Stimulated activated CD8-positive, alpha-beta memory T cell treated with anti-CD3 and anti-CD28 coated beads, Interleukin-4, amount 100 ng/mL, for 48 hours (primary cell): ENCODE data around the gene RFTN2.
A peak's percentile ranks its signal among the peaks of the same experiment; 100 is the strongest.
"Not testable (repeated sequence)": the region's sequence is repeated elsewhere in the genome, so short reads cannot be mapped to it uniquely, and the experiment has no call there.

ENCODE experiments used
- DNase-seq: peaks from one replicate; pipeline ENCODE4 v3.0.0-alpha.2; 2020

RFTN2 gene

DNA sequence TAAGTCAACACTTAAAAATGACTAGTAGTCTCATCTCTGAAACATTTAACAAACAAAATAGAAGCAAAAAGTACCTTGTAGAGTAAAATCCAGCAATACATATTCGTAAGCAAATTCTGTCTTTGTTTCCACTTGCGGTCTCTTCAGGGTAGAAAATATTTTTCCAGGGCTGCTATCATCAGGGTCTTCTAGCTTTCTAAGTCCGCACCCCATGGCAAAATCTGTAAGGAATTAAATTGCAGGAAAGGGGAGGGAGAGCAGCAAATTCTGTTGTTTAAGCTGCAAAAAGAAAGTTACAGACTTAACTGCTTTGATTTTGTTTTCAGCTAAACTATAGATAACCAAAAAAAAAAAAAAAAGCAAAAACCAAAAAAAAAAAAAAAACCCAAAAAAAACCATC is at the start of gene RFTN2:
Gene RFTN2, minus strand, starts transcription at position 342 of the 400 bp plus-strand sequence. Its CDS starts 129 bp downstream, at position 213.
- DNase-seq, result no peak

DNA sequence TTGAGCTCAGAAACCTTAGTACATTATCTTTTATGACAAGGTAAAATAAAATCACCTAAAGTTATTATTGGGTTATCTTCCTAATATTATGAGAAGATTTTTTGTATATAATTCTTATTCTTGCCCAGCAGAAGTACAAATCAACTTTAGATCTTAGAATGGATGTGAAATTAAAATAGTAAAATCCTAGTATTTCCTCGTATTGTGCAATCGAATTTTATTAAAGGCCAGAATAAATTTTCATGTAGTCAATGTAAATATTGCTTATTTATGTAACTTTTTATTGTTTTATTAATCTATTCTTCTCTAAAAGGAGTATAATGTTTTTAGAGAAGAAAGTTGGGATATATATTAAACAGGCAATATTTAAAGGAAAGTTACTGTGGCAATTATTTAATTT is 42.5 kb upstream of the RFTN2 start:
- no peak for DNase-seq

DNA sequence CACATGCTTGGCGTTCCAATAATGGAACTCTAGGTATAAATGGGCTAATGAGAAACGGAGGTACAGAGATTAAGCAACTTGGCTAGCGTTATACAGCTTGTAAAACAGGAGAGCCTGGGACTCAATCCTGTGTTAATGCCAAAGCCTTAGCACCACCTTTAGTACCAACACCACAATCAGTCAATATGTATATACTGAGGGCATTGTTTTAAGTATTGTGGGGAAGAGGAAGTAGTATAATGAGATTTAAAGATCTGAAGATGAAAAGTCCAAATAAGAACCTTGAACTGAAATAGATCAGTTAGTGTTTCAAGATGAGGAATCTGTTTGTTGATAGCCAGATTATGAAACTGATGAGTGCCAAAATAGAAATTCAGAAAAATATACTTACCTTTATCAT is 37.9 kb upstream of the RFTN2 start:
- no peak for DNase-seq

- DNase-seq, result no peak
Observed at GRCh38 chr2:197711578-197711977, 36.2 kb upstream of the RFTN2 start.

DNA sequence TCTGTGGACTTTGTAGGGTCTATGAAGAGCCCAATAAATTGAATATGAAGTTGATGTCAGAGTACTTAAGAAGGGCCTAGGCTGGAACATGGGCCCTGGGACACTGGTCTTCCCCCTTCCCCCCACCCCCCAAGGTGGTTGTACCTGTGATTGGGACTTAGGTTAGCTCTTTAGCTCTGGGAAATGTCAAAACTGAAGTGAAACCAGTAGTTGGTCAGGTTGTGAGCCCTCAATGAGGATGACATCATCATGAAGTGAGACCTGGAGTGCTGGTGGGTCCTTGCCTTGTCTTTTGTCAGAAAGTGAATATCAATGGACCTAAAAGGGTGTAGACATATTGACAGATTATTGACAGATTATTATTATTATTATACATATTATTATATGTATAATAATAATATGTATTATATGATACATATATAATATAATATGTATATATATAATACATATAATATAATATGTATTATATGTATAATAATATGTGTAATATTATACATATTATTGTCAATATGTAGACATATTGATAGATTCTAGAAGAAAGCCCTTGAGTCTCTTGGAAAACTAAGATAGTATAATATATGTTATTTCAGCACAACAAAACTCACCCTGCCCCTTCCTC is 35.1 kb upstream of the RFTN2 start:
- DNase-seq, result peak; percentile 36

DNA sequence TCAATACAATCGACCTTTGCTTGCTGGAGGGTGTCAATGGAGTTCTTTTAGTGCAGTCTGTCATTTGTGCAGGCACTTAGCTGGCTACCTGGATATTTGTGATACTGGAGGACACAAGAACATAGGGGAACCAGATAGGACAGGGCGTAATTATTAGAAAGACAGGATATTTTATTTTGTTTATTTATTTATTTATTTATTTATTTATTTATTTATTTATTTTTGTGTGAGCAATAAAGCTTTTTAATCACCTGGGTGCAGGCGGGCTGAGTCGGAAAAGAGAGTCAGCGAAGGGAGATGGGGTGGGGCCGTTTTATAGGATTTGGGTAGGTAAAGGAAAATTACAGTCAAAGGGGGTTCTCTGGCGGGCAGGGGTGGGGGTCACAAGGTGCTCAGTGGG is 33.8 kb upstream of the RFTN2 start:
- not testable (repeated sequence) for DNase-seq

DNA sequence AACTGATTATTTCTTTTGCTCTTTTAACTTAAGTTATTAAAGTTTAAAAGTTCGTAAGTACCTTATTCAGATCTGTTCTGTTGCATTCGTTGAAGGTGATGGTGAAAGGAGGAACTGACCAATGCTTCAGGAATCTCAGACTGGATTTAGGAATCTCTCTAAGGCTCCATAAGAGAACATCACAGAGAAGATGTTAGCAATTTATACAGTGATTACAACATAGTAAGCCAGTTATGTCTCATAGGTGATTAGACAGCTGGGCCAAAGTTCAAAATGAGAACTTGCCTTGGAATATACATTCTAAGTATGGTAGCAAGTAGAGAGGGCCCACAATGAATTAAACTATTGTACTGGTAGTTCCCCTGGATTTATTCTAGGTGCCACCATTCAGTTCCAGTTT is 32.9 kb upstream of the RFTN2 start:
- no peak for DNase-seq

DNA sequence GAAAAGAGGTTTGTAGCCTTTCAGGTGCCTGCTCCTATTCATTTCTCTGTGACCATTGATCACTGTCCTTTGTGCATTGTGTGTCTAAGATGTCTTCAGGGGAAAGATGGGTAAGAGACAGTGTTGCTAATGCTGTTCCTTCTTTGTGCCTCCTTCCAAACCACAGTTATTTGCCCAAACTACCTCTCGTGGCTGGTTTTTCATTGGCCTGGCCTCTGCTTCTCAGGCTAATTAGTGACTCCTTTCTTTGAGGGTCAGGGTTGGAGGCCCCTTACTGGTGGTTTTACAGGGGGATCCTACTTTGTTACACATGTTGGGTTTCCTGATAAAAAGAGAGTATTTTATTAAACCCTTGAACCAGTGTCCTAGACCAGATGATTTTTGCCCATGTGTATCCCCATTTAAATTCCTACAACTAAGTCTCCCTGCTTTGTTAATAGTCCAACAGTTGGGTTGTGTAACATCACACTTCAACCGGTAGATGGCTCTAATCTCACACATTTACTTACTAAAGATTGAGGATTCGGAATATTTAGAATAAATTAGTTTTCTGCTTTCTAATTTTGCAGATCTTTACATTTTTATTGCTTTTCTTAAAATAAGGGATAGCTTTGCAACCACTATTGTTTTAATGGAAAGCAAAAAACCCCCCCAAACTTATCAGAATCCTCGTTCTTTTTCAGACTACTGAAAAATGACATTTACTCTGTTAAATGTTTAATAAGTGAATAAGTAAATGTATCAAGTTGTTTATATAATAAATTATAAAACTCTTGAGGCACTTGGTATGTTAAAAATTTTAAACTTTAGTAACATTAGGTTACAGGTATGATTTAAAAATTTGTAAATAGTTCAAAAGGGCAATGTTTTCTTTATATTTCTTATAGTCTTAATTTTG is 32.2 kb upstream of the RFTN2 start:
- DNase-seq, result no peak

GRCh38 chr2:197706839-197707207 is 31.4 kb upstream of the RFTN2 start:
- DNase-seq, result no peak

DNA sequence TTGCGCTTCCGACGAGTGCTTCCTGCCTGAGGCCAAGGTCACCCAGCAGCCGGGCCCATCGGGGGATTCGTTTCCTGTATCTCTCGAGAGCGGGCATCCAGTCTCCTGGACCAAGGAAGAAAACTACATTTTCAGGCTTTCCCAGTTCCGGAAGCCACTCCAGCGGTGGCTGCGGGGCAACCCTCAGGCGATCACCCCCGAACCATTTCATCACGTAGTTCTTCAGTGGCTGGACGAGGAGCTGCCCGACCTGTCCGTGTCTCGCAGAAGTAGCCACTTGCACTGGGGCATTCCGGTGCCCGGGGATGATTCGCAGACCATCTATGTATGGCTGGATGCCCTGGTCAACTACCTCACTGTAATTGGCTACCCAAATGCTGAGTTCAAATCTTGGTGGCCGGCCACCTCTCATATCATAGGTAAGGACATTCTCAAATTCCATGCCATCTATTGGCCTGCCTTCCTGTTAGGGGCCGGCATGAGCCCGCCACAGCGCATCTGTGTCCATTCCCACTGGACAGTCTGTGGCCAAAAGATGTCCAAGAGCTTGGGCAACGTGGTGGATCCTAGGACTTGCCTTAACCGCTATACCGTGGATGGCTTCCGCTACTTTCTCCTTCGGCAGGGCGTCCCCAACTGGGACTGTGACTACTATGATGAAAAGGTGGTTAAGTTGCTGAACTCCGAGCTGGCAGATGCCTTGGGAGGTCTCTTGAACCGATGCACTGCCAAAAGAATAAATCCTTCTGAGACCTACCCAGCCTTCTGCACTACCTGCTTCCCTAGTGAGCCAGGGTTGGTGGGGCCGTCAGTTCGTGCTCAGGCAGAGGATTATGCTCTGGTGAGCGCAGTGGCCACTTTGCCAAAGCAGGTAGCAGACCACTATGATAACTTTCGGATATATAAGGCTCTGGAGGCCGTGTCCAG is 30.8 kb upstream of the RFTN2 start:
- peak; percentile 28 for DNase-seq

- peak; percentile 93 for DNase-seq
Observed at GRCh38 chr2:197705121-197705911, 29.9 kb upstream of the RFTN2 start, which contains the start of gene MARS2. MARS2 (plus strand) TSS chr2:197705369; CDS start chr2:197705406, 37 bp downstream.

DNA sequence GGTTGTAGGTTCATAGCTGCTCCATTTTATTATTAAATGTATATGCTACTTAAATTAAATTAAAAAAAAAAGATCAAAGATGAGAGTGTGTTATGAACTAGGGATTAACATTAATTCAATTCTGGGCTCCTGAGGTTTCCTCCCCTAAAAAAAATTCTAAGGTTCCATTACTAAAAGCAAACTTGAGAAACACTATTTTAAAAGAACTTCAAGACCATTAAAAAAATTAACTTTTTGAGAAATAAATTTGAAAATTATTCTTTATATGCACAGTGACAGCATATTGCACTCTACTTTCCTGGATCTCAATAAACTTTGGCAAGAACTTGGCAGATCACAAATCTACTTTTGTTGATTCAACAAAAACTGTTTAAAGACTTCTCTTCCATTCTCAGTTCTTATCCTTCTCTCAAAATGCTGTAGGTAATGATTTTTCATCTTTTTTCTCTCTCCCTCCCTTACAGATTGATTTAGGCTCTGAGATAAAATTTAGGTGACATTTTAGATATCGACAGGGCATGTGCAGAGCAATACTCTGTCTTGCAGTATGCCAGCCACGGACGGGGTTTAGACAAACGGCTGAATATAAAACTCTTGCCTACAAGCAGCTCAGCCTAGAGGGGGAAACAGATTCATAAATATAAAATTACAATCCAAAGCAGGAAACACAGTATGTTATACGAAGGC is 29.2 kb upstream of the RFTN2 start:
- no peak for DNase-seq

DNA sequence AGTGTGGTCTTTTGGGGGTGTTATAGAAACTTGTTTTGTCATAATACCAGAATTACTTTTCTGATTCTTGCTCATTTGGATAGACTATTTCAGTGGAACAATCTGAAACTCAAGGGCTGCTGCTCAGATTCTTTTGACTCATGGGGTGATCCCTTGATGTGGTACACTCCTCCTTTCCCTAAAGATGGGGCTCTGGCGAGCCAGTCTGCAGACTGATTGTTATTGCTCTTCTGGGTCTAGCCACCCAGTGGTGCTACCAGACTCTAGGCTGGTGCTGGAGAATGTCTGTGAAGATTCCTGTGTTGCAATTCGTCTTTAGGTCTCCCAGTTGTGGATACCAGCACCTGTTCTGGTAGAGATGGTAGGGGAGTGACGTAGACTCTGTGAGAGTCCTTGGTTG is 25.6 kb upstream of the RFTN2 start:
- no peak for DNase-seq

GRCh38 chr2:197699724-197700123 is 24.3 kb upstream of the RFTN2 start:
- not testable (repeated sequence) for DNase-seq

DNA sequence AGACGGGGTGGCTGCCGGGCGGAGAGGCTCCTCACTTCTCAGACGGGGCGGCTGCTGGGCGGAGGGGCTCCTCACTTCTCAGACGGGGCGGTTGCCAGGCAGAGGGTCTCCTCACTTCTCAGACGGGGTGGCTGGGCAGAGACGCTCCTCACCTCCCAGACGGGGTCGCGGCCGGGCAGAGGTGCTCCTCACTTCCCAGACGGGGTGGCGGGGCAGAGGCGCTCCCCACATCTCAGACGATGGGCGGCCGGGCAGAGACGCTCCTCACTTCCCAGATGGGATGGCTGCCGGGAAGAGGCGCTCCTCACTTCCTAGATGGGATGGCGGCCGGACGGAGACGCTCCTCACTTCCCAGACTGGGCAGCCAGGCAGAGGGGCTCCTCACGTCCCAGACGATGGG is 21.2 kb upstream of the RFTN2 start:
- DNase-seq, result not testable (repeated sequence)

GRCh38 chr2:197695971-197696370 is 20.6 kb upstream of the RFTN2 start:
- DNase-seq, result not testable (repeated sequence)

- DNase-seq, result not testable (repeated sequence)
Observed at GRCh38 chr2:197695206-197695605, 19.8 kb upstream of the RFTN2 start.

GRCh38 chr2:197677483-197677882 is 2.1 kb upstream of the RFTN2 start:
- DNase-seq, result no peak

- no peak for DNase-seq
Observed at GRCh38 chr2:197677056-197677455, 1.7 kb upstream of the RFTN2 start.

DNA sequence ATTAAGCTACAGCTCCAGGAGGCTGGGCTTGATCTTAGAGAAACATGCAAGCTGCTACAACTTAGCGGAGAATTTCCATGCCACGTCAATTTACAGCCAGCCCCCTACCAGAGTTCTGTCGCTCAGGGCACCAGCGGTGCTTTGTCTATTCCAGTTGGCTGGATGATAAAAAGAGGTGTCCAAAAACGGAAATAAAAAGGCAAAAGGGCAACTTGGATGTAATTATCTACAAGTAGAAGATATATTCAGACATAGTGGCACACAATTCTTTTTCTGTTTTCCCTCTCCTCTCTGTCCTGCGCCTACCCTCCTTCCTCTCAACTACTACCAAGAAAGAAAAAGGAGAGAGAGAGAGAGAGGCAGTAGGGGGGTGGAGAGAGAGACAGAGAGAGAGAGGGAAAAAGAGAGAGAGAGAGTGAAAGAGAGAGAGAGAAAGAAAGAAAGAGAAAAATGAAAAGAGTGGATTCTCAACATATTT is 363 bp upstream of the RFTN2 start:
- DNase-seq, result no peak

- DNase-seq, result no peak
Observed at GRCh38 chr2:197674591-197674990, 796 bp downstream of the RFTN2 start.

GRCh38 chr2:197674060-197674459 is 1.3 kb downstream of the RFTN2 start:
- DNase-seq, result no peak
